ENCODE measurements around the gene ASPG. TPM values are rescaled to one million over a fixed set of nuclear protein-coding genes. Genes with fewer than 3 reads are reported as not detected.

ASPG gene
- polyA plus RNA-seq, 1 donor (not counting 4 experiments of a cell fraction or from before 2014, with no cell fraction given) = 0.10 TPM

DNA sequence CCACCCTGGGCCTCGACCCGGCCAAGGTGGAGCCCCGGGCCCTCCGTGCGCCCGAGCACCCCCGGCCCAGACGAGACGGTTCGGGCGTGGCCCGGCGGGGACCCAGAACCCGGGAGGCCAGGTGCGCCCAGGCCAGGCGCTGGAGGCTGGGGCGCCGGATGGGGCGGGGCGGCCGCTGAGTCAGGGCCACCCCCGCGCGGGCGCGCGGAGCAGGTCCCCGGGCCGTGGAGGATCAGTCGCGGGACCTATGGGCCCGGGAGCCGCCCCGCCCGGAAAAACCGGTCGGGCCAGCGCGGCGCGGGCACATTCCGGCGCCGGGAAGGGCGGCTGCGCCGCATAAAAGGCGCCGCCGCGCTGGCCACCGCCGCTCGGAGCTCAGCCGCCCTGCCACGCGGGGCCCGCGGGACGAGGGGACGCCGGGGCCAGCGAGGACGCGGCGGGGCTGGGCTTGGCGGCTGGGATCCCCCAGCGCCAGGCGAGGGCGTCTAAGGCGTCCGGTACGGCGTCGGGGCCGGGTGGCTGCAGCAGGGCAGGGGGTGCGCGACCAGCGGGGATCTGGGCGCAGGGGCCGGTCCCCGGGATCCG is 31.3 kb downstream of the ASPG start:
- dilution Hi-C loops (cut with MboI; ENCODE audit: extremely low pct_ligation_motif_present, low sequenced_read_pairs) = no loop called here
- DNase-seq (ENCODE audit: low read depth, low spot score) = no peak
- TF ChIP-seq EZH2 (IDR thresholded peaks at IDR 0.05; ENCODE audit: low read length) = no peak
- TF ChIP-seq, protein P1, sequence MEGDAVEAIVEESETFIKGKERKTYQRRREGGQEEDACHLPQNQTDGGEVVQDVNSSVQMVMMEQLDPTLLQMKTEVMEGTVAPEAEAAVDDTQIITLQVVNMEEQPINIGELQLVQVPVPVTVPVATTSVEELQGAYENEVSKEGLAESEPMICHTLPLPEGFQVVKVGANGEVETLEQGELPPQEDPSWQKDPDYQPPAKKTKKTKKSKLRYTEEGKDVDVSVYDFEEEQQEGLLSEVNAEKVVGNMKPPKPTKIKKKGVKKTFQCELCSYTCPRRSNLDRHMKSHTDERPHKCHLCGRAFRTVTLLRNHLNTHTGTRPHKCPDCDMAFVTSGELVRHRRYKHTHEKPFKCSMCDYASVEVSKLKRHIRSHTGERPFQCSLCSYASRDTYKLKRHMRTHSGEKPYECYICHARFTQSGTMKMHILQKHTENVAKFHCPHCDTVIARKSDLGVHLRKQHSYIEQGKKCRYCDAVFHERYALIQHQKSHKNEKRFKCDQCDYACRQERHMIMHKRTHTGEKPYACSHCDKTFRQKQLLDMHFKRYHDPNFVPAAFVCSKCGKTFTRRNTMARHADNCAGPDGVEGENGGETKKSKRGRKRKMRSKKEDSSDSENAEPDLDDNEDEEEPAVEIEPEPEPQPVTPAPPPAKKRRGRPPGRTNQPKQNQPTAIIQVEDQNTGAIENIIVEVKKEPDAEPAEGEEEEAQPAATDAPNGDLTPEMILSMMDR (optimal IDR thresholded peaks at IDR 0.05 in 1 of 3, IDR thresholded peaks at IDR 0.05 in 1 of 3, conservative IDR thresholded peaks at IDR 0.05 in 1 of 3; ENCODE audit: extremely low read depth in 1 of 3, insufficient read depth in 2 of 3, low read length in 3 of 3) = no peak

DNA sequence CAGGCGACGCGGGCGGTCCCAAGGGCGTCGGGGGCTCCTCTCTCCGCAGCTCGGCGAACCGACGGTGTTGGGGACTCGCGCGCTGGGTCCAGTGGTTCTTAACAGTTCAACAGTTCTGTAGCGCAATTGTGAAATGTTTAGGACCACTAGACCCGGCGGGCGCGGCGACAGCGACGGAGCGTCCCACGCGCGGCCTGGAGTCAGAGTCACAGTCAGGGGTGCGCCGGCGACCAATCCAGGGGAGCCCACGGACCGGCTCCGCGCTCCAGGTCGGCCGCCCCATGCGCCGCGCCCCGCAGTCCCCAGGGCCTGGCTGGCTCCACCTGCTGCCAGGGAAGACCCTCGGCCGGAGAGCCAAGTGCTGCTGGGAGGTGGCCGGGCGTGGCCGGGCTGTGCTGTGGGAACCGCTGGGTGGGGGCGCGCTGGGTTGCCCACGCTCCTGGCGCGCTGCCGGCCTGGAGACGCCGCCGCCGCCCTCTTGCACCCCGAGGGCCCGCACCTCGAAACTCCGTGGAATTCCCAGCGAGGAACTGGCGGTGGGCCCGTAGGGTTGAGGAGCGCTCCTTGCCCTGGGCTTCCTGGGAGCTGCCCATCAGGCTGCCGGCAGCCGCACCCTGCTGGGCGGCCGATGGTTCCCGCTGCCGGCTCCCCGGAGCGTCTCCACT is 32.0 kb downstream of the ASPG start:
- H4K20me1 ChIP-seq (ENCODE audit: control insufficient read depth, extremely low read depth, insufficient read depth, low read length) = peaks cover 3% of the 10 kb centered on the region
- H3K9me3 ChIP-seq (ENCODE audit: control insufficient read depth, low read depth, low read length) = no peaks in the 10 kb centered on the region
- DNase-seq (ENCODE audit: low read depth, low spot score) (no peak), FAIRE-seq (no peak)
- H3K4me2 ChIP-seq (ENCODE audit: control insufficient read depth, extremely low read depth, insufficient read depth, low read depth, low read length) = peak overlapping the region; percentile 82
- peak overlapping the region; percentile 27 for H2AFZ ChIP-seq (ENCODE audit: control insufficient read depth, low read length)
- peak overlapping the region; percentile 47 for H3K9ac ChIP-seq (ENCODE audit: control insufficient read depth, extremely low read depth, insufficient read depth, low read length)
- H3K27me3 ChIP-seq (ENCODE audit: control insufficient read depth, extremely low read depth, insufficient read depth, low read length) = peaks cover 29% of the 10 kb centered on the region
- H3K36me3 ChIP-seq (ENCODE audit: control insufficient read depth in 2 of 2, extremely low read depth in 1 of 2, insufficient read depth in 2 of 2, low read length in 2 of 2) = no peaks in the 10 kb centered on the region
- TF ChIP-seq, protein P1 (optimal IDR thresholded peaks at IDR 0.05 in 1 of 3, IDR thresholded peaks at IDR 0.05 in 1 of 3, conservative IDR thresholded peaks at IDR 0.05 in 1 of 3; ENCODE audit: extremely low read depth in 1 of 3, insufficient read depth in 2 of 3, low read length in 3 of 3) = no peak
- TF ChIP-seq EZH2 (IDR thresholded peaks at IDR 0.05; ENCODE audit: low read length) = no peak
- no peaks in the 10 kb centered on the region for H3K9me1 ChIP-seq (ENCODE audit: control insufficient read depth, extremely low read depth, insufficient read depth, low read length)
- dilution Hi-C loops (cut with MboI; ENCODE audit: extremely low pct_ligation_motif_present, low sequenced_read_pairs) = no loop called here
- no peak overlapping the region for H3K27ac ChIP-seq (ENCODE audit: control insufficient read depth, insufficient read depth, low read length)
- peaks cover 10% of the 10 kb centered on the region for H3K4me1 ChIP-seq (ENCODE audit: control insufficient read depth, extremely low read depth, insufficient read depth, low read length)
- peak overlapping the region; percentile 45 to 80 (median 53) for H3K4me3 ChIP-seq (ENCODE audit: control insufficient read depth in 2 of 3, extremely low read depth in 1 of 3, insufficient read depth in 2 of 3, low read depth in 1 of 3, low read length in 3 of 3)
- no peaks in the 10 kb centered on the region for H3K79me2 ChIP-seq (ENCODE audit: control insufficient read depth, insufficient read depth, low read length)

More for the DNA sequence above, 31.3 kb downstream of the ASPG start:
- Histone ChIP-seq H3K4me1 (ENCODE audit: control insufficient read depth, extremely low read depth, insufficient read depth, low read length) (peaks cover 13% of the 10 kb centered on the region), H3K9me3 (ENCODE audit: control insufficient read depth, low read depth, low read length) (no peaks in the 10 kb centered on the region), H3K9me1 (ENCODE audit: control insufficient read depth, extremely low read depth, insufficient read depth, low read length) (no peaks in the 10 kb centered on the region), H3K36me3 (ENCODE audit: control insufficient read depth in 2 of 2, extremely low read depth in 1 of 2, insufficient read depth in 2 of 2, low read length in 2 of 2) (no peaks in the 10 kb centered on the region), H2AFZ (ENCODE audit: control insufficient read depth, low read length) (peak overlapping the region; percentile 56), H3K9ac (ENCODE audit: control insufficient read depth, extremely low read depth, insufficient read depth, low read length) (peak overlapping the region; percentile 69), H3K4me3 (ENCODE audit: control insufficient read depth in 2 of 3, extremely low read depth in 1 of 3, insufficient read depth in 2 of 3, low read depth in 1 of 3, low read length in 3 of 3) (peak overlapping the region; percentile 45 to 80 (median 61)), H4K20me1 (ENCODE audit: control insufficient read depth, extremely low read depth, insufficient read depth, low read length) (peaks cover 3% of the 10 kb centered on the region), H3K27ac (ENCODE audit: control insufficient read depth, insufficient read depth, low read length) (peak overlapping the region; percentile 36), H3K4me2 (ENCODE audit: control insufficient read depth, extremely low read depth, insufficient read depth, low read depth, low read length) (peak overlapping the region; percentile 82), H3K79me2 (ENCODE audit: control insufficient read depth, insufficient read depth, low read length) (no peaks in the 10 kb centered on the region), H3K27me3 (ENCODE audit: control insufficient read depth, extremely low read depth, insufficient read depth, low read length) (peaks cover 29% of the 10 kb centered on the region)
- FAIRE-seq = no peak

All from keratinocyte (primary cell).